Glomerular endothelial cell (primary cell): ENCODE measurements around the gene TMED10. TPM values are rescaled to one million over a fixed set of nuclear protein-coding genes. Genes with fewer than 3 reads are reported as not detected.

Source experiments
- DNase-seq: peaks from one replicate; pipeline ENCODE4 v3.0.0-alpha.2; 2011; ENCODE audit warnings: low read depth, low spot score; ENCODE audit errors: extremely low read depth
- total RNA-seq: library from RNA; depleted of rRNA; stranded (reverse); fragments of >200 nt; gene quantifications from 2 replicates; pipeline ENCODE4 v1.2.3, GENCODE V29; 2015

The TMED10 gene
- 244 and 280 TPM in 2 replicates for total RNA-seq

DNA sequence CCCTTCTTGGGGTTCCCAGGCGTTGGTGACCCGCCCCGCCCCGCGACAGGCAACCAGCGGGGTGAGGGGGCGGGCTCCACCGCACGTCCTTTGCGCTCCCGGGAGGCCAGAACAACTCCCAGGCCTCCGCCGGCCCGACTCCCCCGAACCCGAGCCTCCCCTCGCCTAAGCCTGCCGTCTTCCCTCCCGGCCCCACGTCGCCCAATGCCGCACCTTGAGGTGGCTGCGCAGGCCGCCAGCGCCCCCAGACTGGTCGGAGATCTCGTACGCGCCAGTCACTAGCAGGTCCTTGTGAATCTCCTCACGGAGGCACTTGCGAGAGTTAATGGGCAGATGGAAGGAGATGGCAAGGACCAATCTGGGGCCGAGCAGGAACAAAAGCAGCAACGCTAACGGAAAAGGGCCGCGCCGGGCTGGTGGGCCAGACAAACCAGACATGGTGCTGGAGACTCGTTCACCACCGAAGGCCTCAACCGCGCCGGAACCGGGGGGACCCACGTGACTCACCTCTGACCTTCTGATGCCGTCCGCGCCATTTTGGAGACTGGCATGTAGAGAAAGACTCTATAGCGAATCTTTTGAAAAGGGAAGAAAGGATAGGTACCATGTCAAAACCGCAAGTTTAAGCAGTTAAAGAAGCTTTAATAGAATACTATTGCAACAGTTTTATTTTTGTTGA lies at the start of gene TMED10:
Gene TMED10, minus strand, starts transcription at position 471 of the 679 bp plus-strand sequence. Its CDS starts 33 bp downstream, at position 438.
- DNase-seq, result peak; percentile 76

DNA sequence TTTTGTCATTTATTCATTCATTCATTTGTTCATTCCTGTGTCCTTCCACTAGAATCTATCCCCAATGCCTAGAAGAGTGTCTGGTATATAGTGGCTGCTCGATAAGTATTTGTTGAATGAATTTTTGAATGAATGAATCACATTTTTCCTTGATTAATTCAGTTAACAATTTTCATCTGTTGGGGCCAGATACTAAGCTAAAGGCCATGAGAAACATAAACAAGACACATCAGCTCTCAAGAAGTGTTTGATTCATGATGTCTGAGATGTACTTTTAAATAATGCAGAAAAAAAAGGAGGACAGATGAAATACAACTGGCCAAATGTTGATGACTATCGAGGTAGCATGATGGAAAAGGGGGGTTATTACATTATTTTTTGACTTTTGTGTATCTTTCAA lies 48.1 kb upstream of the TMED10 start:
- no peak for DNase-seq

DNA sequence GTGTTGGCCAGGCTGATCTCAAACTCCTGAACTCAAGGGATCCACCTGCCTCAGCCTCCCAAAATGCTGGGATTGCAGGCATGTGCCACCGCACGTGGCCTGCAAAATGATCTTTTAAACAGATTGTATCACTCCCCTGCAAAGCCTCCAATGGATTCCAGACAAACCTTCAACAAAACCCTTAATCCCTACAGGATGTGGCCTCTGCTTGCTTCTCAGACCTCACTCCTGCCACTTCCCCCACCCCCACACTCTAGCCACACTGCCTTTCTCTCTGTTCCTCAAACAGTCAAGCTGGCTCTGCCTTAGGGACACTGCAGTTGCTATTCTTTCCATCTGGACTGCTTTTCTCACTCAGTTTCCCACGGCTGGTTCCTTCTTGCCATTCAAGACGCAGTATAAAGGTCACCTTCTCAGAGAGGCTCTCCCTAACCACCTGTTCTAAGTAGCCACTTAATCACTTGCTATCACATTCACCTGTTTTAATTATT lies 47.3 kb upstream of the TMED10 start:
- no peak for DNase-seq

DNA sequence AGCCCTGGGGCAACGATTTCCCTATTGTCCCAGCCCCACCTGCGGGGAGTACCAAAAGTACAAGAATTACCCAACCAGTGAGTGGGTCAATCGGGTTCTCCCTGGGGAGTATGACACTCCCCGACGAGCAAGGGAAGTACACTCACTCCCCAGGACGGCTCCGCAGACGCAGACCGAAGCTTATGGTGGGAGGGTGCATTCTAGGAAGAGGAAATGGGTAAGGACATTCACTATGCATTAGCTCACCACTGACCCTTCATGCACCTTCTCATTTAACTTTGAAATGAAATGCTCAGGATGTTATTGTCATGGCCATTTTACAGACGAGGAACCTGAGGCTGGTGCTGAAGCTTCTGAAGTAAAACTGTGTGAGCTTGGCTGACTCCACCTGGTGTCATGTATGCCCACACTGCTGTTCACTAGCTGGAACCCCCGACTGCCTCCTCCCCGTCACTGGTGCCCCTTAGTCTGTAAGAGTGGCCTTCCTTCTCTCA lies 45.8 kb upstream of the TMED10 start:
- peak; percentile 71 for DNase-seq

DNA sequence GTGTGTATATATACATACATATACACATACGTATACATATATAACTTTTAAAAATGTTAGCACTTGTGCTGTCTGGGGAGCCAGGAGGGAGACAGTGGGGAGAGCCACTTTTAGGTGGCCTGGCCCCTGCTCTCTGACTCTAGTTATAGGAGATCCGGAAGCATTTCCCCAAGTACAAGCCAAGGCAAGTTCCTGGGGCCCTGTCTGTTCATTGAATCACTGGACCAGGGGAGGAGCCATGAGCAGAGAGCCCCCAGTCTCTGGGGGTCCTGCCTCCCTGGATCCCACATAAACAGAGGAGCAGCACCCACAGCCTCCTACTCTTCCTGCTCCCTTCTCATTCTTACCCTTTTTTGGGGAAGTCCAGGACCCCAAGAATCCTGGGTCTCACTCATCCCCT lies 45.4 kb upstream of the TMED10 start:
- no peak for DNase-seq

DNA sequence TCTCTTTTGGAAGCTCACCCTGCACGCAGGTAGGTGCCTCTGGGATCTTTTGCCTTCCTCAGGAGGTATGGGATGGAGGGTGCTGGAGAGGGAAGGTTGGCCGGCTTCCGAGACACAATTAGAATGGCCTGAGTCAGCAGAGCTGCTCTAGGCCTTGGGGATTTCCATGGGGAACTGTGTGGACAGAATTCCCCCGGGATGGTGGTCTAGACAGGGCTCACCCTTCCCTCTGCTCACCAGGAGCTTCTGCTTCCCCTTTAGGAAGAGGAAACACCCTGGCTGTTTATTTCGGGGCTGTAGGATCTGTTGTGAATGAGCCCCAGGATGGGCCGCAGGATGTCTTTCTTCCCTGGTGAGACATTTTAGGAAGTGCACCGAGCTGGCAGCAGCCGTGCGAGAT lies 43.7 kb upstream of the TMED10 start:
- no peak for DNase-seq

DNA sequence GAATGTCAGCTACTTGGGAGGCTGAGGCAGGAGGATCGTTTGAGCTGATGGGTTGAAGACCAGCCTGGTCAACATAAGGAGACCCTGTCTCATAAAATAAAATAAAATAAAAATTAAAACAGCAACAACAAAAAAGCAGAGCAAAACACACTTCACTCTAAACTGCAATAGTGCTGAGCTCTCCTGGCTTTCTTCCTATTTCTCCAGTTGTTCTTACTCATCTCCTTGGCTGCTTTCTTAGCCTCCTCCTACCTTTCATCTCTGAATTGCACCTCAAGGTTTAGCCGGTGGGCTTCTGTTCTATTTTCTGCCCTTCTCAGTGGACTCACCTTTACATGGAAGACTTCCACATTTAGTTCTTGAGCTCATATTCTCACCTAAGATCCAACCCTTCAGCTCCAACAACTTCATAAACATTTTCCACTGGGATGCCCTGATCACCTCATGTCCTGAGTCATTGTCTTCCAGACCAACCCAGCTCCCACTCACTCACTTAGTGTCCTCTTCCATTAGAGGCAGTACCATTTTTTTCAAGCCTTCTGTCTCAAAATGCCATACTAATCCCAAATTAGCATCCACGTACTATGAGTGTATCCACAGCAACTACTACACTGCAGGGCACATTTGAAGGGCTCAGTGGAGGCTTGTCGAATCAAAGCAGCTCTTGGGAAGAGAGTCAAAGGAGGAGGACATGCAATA lies 41.2 kb upstream of the TMED10 start:
- no peak for DNase-seq

DNA sequence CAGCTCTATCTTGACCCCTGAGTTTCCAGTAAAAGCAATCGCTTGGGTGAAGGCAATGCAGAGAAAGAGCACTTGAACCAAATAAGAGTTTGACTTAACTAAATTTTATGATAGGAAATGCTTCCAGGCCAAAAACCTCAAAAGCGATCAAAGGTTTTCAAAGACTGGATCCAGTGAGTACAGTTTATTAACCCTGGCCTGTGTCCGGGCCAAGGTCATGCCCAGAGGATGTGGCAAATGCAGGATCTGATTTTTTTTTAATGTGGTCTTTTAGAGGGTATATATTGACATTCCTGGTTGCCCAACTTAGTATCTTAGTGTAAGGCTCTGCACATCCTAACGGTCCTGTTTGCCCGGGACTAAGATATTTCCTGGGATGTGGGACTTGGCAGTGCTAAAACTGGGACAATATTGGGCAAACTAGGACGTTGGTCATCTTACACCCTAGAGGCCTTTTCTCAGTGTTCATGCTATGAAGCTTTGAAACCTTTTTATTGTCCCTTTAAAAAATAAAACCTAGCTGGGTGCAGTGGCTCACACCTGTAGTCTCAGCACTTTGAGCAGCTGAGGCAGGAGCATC lies 40.1 kb upstream of the TMED10 start:
- DNase-seq, result no peak

DNA sequence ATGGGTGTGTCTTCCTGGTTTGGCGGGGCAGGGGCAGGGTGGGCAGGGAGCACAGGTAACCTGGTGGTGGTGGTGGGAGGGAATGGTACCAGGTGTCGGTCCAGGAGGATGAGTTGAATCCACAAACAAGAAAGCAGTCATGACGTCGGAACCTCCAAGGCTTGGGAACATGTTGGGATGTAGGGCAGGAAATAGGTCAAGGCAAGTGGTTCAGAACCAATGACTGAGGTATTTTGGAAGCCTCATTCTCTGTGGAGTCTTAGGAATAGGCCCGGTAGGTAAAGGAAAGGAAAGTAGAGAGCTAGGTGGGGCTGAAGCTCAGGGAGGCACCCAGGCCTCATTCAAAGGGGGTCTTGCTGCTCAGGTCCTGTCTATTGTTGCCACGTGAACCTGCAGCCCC lies 39.1 kb upstream of the TMED10 start:
- no peak for DNase-seq

DNA sequence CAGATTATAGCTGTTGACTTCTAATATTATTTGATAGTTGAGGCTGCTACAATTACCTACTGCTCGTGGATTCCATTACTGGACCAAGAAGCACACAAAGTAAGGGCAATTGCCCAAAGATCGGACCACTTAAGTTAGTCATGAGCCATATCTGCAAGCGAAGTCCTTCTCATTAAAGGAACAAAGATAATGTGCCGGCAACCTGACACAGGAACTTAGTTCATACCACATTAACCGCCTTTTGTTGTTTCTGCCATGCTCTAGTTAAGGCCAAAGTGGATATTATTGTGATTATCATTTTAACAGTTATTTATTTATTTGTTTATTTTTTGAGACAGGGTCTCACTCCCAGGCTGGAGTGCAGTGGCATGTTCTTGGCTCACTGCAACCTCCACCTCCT lies 38.1 kb upstream of the TMED10 start:
- DNase-seq, result no peak

DNA sequence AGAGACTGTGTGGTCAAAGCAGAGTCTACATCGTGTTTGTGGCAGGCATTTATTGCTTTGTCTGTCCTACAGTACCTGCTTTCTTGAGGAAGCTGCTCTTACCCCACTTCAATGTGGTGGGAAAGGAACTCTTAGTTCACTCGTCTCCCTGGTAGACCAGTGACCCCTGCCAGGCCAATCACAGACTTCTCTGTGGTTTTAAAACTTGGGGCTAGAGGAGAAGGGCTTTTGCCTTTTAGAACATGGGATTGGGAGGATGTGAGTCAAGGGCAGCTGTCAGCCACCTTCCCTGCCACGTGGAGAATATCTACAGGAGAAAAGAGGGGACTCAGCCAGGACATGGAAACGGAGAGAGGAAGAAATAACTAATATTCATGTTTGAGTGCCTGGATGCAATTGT lies 36.8 kb upstream of the TMED10 start:
- no peak for DNase-seq

DNA sequence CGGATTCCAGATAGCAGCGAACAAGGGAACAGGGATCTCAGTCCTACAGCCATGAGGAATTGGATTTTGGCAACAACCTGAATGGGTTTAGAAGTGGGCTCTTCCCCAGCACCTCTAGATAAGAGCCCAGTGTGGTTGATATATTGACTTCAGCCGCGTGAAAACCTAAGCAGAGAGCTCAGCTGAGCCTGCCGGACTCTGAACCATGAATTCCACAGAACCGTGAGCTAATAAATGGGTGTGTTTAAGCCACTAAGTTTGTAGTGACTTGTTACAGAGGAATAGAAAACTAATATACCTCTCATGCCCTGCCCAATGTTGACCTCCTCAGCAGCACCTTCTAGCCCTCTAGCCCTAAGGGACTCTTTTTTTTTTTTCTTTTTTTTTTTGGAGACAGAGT lies 32.4 kb upstream of the TMED10 start:
- DNase-seq, result no peak

DNA sequence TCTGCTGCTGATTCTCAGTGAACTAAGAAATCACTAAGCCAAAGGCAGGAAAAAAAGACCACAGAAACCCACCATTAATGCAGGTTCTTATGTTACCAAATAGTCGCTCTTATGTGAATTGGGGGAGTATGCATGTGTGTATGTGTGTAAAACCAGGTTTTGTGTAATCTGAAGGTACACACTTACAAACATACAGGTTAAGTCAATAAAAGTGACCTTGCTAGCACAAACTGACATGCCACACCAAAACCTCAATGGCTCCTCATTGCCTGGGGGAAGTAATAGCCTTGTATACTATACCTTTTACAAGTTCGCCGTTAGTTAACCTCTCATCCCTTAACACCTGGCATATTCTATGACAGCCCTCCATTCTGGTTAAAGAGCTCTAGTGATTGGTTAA lies 29.8 kb upstream of the TMED10 start:
- no peak for DNase-seq

DNA sequence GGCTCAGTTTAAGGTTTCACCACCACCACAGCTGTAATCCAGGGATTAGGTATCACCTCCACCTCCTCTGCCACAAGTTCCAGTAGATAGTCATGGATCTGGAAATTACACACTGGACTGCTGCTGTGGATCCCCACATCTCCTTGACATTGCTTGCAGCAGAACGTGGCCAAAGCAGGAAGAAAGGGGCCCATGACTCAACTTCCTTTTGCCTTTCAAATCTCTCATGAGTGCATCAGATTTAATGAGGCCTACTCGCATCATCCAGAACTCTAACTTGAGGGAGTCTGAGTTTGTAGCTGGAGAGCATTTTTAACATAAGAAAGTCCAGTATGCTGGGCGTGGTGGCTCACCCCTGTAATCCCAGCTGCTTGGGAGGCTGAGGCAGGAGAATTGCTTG lies 29.2 kb upstream of the TMED10 start:
- no peak for DNase-seq

DNA sequence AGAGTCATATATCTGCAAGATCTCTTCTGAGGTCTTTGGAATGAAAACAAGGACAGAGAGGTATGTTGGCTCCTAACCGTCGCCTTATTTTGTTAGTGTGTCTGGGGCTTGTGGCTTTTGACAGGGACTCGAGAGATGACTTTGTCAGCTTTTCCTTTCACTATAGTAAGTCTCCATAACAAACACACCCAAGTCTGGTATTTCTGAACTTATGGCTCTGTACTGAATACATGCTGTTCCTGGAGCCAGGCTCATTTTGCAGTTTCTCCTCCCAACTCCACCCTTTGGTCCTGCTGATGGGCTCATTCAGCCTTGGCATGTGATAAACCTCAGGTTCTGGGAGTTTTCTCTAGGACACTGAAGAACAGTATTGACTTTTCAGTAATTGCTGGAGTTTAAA lies 27.7 kb upstream of the TMED10 start:
- DNase-seq, result no peak

DNA sequence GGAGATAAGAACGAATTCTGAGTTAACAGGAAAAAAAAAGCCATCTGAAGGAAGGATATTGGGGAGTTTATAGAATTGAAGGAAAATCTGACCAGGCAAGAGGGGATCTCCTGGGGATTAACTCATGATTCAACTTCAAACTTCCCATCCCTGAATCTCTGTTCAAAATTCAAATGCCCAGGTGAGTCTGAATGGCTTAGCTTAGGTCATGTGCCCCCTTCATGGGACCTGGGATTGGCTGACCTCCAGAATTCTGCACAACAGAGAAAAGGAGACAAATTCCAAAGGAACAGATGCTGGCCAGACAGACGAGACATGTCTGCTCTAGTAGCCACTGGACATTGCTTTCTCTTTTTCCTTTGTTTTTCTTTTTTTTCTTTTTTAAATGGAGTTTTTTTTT lies 26.2 kb upstream of the TMED10 start:
- DNase-seq, result no peak

DNA sequence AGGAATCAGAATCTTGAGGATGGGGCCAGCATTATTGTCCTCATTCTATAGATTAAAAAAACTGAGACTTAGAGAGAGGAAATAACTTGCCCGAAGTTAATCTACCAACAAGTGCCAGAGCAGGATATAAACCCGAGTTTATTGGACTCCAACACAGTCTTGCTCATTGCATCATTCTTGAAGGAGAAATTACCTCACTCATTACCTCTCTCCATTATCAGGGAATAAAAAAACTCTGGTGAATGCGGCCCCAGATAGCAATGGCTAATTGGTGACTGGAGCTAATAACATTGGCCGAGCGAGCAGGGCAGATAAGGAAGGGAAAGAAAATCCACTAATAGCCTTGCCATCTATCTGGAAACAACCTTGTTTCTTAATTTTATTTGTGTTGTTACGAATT lies 24.7 kb upstream of the TMED10 start:
- no peak for DNase-seq

DNA sequence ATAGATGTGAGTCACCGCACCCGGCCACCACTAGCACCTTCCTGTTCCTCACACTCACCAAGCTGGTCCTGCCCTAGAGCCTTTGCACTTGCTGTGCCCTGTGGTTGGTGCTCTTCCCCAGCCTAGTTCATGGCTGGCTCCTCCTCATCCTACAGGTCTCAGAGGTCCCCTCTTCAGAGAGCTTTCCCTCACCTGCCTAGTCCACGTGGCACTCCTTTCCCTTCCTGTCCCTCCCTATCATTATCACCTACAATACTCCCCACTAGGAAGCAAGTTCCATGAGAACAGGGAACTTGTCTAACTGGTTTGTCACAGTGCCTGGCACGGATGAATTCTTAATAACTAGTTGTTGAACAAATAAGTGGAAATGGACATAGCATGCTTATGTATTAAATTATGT lies 24.0 kb upstream of the TMED10 start:
- no peak for DNase-seq

DNA sequence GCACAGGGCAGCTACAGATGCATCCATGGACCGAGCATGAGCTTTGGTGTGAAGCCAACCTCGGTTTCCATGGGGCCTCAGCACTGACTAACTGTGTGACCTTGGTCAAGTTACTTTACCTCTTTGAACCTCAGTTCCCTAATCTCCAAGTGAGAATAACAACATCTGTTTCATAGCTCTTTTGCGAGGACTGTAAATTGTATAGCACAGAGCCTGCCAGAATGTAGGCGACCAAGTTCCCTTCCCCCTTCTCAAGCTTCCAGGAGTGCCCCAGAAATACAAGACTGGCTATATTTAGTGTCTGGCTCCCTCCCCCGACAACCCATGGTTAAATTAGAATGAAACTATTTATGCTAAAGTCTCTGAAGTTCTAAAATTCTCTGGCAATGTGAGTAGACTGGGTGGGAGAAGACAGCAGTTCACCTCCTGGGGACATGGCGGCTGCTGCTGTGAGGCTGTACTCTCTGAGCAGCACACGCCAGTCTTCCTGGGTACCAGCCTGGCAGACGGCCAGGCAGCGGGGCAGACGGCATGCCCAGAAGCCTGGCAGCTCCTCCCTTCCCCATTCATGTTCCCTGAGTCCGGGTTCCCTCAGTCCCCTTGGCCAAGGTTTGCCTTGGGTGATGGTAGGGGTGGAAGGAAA lies 22.0 kb upstream of the TMED10 start:
- no peak for DNase-seq

DNA sequence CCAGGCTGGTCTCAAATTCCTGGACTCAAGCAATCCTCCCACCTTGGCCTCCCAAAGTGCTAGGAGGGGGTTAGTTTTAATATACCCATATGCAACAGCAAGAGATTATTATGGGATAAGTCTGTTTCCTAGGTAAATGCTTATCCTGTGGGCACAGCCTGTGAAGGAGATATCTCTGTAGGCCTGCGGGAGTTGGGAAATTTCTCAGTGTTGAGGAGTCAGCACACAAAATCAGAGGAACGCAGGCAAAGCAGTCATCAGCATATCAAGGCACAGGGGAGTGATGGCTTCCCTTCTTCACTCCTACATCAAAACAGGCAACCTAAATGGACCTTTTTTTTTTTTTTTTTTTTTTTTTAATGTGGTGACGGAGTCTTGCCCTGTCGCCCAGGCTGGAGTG lies 20.9 kb upstream of the TMED10 start:
- no peak for DNase-seq

DNA sequence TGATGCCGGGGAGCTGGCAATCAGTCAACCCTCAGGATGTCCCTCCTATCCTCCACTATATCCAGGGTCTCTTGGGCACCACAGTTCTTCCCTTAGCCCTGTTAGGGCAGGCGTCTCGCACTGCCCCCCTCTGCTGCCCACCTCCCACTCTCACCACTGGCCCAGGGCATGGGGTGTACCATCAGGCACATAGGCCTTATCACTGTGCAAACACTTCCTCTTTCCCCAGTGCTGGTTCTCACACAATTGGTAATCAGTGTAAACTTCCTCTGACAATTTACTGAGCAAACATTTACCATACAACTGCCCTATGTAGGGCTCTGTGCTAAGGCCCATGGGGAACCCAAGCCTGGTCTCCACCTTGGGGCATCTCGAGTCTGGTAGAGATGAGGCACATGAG lies 20.1 kb upstream of the TMED10 start:
- DNase-seq, result no peak
